ENCODE results near the gene CSE1L.
"Not testable (repeated sequence)": the region's sequence is repeated elsewhere in the genome, so short reads cannot be mapped to it uniquely, and the experiment has no call there.

CSE1L gene, protein sequence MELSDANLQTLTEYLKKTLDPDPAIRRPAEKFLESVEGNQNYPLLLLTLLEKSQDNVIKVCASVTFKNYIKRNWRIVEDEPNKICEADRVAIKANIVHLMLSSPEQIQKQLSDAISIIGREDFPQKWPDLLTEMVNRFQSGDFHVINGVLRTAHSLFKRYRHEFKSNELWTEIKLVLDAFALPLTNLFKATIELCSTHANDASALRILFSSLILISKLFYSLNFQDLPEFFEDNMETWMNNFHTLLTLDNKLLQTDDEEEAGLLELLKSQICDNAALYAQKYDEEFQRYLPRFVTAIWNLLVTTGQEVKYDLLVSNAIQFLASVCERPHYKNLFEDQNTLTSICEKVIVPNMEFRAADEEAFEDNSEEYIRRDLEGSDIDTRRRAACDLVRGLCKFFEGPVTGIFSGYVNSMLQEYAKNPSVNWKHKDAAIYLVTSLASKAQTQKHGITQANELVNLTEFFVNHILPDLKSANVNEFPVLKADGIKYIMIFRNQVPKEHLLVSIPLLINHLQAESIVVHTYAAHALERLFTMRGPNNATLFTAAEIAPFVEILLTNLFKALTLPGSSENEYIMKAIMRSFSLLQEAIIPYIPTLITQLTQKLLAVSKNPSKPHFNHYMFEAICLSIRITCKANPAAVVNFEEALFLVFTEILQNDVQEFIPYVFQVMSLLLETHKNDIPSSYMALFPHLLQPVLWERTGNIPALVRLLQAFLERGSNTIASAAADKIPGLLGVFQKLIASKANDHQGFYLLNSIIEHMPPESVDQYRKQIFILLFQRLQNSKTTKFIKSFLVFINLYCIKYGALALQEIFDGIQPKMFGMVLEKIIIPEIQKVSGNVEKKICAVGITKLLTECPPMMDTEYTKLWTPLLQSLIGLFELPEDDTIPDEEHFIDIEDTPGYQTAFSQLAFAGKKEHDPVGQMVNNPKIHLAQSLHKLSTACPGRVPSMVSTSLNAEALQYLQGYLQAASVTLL

DNA sequence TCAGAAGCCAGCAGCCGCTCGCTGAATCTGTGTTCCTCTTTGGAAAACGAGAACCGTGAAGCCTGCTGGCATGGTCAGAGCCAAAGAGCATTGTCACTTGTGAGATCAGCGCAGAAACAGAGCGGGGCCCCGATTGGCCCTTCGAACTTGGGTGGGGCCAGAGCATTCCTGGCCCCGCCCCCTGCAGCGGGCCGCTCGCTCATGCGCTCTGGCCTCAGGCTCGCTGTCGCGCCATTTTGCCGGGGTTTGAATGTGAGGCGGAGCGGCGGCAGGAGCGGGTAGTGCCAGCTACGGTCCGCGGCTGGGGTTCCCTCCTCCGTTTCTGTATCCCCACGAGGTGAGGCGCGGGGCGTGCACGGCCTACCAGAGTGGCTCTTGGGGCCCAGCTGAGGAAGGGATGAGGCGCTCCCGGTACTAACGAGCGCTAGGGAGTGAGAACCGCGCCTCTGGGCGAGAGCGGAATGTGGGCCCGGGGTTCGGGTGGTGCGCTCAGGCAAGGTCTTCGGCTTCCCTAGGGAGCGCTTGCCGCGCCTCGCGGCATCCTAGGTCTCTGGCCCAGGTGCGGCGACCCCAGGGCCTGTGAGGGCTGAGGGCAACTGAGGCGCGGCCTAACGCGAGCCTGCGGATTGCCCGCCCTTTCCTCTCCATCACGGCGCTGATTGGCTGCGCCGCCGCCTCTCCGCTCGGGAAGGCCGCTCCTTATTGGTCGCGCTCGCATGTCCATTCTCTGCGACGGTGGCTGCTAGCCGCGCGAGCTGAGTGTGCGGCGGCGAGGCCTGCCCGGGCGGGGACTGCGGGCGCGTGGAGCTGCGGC is at the start of gene CSE1L:
CSE1L (plus strand) TSS at position 226 of the 814 bp plus-strand sequence. CDS start 12,152 bp downstream, outside the sequence.
- DNase-seq: peak; percentile 97 to 98

DNA sequence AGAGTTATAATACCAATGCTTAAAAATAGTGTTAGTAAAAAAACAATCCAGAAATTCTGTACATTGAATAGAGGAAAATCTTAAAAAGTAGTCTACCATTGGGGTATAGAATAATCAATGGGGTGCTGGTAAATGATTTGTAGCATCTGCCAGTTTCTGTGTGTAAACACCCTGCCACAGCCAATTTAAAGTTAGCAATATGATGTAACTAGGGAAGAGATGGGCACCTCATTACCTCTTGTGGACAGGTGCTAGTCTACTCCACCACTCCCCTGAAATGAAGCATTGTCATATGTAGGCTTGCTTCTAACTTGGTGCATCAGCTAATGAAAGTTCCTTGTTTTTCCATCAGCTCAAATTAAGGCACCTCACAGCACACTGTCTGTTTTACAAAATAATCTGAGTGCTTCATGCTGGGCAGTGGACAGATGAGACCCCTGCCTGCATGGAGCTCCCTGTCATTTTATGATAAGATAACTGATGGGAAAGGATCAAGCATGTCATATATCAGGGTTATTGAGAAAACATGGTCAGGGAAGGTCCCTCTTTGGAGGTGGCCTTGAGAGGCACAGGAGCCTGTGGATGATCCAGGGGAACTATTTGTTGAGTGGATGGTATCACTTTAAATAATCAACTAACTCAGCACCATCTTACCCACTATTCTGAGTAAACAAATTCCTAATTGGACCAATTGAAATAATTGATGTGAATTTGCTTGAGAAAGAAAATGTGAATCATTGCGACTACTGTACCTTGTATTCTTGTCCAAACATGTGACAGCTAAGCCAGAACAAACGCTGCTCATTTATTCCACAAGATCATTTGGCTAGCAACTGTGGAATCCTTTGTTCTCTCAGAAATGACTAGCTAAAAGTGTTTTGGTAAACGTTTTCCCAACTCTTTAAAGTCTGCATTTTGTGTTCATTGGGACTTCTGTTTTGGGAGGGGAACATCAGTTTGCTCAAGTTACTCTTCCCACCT is 45.9 kb upstream of the CSE1L start:
- DNase-seq: no peak

DNA sequence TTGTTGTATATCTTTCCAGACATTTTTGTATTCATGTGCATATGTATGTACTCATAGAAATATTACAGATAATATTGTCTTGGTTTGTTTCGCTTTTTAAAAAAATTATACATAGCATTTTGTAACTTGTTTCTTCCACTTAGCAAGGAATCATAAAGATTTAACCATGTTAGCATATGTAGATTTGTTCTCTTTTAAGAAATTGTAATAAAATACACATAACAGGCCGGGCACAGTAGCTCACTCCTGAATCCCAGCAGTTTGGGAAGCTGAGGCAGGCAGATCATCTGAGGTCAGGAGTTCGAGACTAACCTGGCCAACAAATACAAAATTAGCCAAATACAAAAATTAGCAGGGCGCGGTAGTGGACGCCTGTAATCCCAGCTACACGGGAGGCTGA is 44.4 kb upstream of the CSE1L start:
- DNase-seq: no peak

DNA sequence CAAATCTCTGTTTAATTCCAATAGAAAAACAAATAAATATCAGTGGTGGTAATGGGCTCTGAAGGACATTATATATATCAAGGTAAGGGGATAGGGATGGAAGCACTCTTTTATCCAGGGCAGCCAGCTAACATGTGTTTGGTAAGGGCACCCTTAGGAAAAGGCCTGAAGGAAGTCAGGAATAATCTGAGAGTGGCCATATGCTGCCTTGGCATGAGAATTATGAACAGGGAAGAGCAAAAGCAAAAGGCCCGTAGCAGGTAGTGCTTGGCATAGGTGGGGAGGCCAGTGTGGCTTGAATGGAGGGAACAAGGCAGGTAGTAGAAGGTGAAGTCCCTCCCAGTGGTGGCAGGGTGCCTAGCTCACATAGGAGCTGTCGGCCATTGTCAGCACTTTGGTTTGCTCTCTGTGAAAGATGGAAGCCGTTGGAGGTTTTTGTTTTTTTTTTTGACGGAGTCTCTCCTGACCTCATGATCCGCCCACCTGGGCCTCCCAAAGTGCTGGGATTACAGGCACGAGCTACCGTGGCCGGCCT is 39.6 kb upstream of the CSE1L start:
- DNase-seq: no peak

DNA sequence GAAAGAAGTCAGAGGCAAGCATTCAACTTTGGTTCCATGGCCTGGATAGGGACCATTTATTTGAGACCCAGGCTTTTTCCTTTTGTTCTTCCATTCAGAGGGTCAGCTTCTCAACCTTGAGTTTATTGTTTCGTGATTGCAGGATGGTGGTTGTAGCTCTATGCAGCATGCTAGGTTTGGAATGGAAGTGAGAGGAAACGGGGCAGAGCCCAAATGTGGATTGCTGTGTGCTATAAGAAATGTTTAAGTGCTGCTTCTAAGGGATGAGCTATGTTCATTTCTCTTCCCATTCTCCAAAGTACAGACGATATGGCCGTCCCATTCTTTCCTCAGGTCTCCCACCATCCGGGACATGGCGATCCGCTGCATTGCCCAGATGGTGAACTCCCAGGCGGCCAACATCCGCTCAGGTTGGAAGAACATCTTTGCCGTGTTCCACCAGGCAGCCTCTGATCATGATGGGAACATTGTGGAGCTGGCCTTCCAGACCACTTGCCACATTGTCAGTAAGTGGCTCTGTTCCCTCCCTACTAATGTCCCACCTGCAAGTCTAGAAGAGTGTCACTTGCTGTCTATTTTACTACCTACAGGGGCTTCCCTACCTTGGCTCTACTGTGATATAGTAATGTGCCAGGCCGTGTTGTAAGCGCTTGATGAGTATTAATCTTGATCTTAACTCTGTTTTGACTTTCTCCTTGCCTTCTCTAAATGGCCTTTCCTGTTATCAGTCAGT is 36.0 kb upstream of the CSE1L start:
- no peak for DNase-seq

DNA sequence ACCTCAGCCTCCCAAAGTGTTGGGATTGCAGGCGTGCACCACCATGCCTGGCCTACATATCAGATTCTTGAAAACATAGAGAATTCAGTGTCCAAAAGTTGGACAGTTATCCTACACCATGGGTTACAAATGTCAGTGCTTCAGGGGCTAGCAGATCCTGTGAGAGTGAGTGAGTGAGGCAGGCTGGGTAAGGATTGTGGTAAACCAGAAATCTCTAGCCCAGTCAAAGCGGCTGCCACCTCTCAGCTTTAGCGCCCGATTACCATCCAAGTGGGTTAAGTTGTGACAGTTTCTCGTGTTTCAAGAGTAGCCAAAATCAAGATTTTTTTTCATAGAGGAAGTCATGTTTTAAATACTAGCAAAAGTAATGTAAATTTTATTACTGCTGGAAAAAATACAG is 21.9 kb upstream of the CSE1L start:
- DNase-seq: no peak

DNA sequence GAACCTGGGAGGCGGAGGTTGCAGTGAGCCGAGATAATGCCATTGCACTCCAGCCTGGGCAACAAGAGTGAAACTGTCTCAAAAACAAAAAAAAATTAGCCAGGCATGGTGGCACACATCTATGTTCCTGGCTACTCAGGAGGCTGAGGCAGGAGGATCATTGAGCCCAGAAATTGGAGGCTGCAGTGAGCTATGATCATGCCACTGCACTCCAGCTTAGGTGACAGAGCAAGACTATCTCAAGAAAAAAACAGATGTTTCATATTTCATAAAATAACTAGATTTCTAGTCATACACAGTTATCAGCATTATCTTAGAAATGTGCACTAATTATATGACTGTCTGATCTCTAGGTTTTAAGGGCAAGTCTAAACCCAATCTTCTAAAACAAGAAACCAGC is 17.9 kb upstream of the CSE1L start:
- DNase-seq: not testable (repeated sequence)

DNA sequence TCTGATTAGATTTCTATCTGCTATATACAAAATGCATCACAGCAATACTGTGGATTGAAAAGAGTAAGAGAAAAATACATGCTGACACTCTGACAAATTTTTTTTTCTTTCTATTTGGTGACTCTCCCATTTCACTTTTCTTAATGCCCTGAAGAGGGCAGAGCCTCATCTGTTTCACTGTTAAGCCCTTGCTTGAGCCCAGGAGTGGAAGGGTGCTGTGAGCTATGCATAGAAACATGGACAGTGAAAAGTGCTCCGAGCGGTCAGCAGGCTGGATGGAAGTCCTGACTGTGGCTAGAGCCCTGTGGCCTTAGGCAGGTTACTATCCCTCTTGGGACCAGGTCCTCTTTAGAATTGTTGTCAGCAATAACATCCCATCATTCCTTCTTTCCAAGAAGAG is 17.4 kb upstream of the CSE1L start:
- DNase-seq: no peak

DNA sequence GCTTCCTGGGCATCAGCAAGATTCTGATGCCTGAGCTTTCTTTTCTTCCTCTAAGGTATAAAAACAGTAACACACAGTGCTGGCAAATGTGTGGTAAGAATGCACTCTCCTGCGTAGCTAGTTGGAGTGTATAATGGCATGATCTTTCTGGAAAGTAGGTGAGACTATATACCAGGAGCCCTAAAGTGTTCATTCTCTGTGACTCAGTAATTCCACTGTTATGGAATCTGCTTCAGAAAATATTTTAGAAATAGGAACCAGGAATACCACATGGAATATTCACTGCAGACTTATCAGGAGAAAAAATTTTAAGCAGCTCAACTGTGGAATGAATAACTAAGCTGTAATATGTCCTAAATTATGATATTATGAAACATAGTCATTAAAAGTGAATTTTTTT is 16.9 kb upstream of the CSE1L start:
- no peak for DNase-seq

DNA sequence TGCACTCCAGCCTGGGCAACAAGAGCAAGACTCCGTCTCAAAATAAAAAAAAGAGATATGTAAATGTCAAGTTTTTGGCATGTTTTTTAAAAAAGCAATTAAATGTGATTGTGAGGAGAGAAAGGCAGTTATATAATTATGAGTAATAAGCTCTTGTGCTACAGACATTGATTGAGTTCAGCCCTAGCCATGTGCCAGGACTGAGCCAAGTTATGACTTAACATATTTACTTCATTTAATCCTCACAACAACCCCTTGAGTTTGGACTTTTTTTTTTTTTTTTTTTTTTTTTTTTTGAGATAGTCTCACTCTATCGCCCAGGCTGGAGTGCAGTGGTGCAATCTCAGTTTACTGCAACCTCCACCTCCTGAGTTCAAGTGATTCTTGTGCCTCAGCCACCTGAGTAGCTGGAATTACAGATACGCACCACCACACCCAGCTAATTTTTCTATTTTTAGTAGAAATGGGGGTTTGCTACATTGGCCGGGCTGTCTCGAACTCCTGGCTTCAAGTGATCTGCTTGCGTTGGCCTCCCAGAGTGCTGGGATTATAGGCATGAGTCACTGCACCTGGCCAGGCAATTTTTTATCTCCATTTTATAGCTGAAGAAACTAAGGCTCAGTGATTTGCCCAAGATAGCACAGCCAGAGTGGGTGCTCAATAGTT is 15.0 kb upstream of the CSE1L start:
- no peak for DNase-seq

DNA sequence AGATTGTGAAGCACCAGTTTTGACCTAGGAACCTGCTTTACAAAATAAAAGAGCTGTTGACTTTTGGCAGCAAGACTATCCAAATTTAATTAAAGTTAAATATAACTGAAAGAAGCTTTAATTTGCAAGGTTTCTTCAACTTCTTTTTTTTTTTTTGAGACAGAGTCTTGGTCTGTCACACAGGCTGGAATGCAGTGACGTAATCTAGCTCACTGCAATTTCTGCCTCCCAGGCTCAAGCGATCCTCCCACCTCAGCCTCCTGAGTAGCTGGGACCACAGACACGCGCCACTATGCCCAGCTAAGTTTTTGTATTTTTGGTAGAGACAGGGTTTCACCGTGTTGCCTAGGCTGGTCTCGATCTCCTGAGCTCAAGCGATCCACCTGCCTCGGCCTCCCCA is 13.7 kb upstream of the CSE1L start:
- DNase-seq: no peak

DNA sequence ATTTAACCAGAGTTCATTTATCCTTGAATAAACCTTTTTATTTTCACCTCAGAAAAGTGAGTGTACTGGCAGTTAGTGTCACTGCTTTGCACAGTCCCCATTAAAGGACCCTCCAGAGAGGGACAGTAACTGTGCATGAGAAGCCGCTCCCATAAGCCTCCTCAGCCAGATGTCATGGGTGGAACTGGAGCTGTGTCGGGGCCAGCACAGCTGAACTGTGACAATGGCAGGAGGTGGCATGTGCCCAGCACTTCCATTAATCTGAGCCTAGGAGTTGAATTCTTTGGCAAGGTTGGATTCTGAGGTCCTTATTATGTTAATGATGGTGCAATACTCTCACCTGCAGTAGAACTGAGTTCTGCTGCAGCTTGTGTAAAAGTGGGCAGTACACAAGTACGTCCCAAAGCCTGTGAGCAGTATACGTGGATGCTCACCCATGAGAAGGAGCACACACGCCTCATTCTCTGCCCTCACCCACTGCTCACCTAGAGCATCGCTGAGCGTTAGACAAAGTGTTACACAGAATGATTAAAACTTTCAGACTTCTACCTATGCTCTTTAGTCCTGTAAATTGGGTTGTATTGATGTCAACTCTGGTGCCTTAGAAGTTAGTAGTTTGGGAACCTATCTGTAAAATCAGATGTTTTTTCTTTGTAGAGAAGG is 11.9 kb upstream of the CSE1L start:
- no peak for DNase-seq

DNA sequence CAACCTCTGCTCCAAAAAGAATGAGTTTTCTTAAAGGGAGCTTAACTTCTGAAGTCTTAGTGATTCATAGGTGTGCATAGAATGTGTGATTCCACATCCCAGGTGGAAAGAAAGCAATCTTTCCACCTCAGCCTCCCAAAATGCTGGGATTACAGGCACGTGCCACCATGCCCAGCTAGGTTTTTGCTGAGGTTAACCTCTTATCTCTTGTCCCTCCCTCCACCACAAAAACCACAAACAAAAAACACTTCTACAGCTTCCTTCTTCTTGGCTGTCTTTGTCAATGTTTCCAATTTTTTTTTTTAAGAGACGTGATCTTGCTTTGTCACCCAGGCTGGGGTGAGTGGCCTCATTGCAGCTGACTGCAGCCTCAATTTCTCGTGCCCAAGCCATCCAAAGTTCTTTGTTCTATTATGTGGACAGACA is 8.1 kb upstream of the CSE1L start:
- peak in 1 of 2 experiments; percentile 29 for DNase-seq

DNA sequence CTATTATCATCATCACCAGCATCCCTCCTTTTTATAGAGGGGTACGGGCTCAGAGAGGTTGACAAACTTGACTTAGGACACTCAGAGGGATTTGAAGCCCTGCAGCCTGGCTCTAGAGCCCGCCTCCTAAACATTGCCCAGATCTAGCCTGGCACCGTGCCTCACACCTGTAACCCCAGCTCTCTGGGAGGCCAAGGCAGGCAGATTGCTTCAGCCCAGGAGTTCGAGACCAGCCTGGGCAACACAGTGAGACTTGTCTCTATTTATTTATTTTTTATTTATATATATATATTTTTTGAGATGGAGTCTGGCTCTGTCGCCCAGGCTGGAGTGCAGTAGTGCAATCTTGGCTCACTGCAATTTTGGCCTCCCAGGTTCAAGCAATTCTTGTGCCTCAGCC is 6.3 kb upstream of the CSE1L start:
- DNase-seq: no peak

DNA sequence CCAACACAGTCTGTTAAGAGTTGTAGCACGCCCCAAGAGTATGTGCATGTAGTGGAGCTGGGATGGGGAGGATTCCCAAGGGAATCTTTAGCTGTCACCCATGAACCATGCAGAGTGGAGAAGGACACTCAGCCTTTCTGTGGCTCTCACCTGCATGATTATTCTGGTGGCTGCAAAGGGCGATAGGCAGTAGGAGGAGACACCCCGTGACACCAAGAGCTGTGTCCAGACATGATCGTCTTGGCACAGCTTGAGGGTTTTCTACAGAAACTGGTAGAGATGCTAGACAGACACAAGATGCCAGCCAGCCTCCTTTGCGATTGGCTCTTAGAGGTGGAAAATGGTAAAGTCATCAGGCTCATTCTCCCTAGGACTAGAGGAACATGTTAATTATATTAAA is 3.1 kb upstream of the CSE1L start:
- DNase-seq: no peak

DNA sequence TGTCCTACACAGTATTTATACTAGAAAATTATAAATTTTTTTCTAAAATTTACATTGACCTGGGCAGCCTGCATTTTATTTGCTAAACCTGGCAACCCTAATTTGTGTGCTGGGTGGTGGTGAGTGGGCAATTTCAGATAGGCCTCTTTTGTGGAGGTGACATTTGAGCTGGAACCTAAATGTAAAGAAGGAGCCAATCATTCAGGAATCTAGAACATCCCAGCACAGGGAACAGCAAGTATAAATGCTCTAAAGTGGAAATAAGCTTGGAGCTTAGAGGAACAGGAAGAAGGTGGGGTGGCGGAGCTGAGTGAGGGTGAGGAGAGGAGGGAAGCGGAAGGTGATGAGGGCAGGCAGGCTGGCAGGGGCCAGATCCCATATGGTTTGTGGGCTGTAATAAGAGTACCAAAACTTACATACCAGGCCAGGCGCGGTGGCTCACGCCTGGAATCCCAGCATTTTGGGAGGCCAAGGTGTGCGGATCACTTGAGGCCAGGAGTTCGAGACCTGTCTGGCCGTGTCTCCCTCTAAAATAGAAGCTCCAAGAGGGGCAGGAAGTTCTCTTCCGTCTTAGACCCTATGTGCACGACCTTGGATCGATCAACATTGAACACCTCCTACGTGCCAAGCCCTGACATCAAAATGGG is 549 bp upstream of the CSE1L start:
- no peak for DNase-seq

DNA sequence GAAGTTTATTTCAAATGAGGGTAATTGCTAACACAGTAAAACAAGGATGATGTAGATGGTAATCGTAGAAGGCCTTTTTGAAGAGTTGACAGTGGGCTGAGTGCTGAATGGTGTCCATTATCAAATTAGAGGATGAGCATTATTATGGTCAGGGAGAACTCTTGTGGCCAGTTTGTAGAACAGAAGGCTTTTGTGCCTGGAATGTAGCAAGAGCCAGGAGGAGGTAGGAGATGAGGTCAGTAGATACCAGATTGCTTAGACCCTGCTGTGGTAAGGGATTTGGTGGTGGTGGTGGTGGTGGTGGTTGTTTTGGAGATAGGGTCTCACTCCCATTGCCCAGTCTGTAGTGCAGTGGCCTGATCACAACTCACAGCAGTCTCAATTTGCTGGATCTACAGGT is 6.2 kb downstream of the CSE1L start:
- no peak for DNase-seq

DNA sequence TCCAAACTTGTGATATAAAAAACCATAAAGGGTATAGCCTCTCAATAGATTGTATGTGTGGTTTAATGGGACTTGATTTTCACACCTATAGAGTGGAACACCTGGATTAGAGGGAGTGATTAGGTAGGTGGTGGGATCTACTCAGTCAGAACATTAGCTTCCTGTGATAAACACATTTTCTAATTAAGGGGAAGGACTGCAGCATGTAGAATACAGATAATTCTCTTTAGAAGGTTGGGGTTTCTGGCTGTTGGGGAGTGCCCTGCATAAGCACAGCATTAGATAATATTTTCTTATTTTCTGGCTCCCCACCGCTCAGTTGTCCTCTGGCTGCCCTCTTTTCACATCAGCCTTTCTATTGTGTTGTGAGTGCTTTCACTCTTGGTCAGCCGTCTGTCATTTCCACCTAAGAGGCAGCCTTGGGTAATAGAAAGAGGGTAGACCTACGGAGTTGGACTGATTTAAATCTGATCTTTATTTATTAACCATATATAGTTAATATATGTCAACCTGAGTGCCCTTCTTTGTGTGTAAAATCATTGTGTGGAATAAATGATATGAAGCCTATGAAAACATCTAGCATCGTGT is 8.0 kb downstream of the CSE1L start:
- no peak for DNase-seq

DNA sequence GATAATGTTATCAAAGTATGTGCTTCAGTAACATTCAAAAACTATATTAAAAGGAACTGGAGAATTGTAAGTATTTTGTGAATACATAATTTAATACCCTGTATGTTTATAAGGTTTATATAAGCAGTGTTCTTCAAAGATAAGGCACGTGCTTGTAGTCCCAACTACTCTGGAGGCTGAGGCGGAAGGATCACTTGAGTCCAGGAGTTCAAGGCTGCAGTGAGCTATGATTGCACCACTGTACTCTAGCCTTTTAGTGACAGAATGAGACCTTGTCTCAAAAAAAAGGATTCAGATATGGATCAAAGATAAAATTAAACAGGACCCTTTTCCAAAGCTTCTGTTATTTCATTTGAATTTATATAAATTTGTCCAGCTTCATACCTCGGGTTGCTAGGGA is 17.2 kb downstream of the CSE1L start:
- no peak for DNase-seq
